OCI-LY7 (cell line): ENCODE data around the gene SLC17A2. TPM values are rescaled to one million over a fixed set of nuclear protein-coding genes. Genes with fewer than 3 reads are reported as not detected.

Experiments
- BruUV-seq: library from RNA; stranded (reverse); fragments of 400-500 nt; replicated peaks from 2 replicates; lab custom pipeline; 2021; lab: Mats Ljungman, UMichigan
- CTCF ChIA-PET: fragments of 300-600 bp; sonication (Branson Sonifier 250); formaldehyde crosslinking; loops from one replicate; lab custom pipeline; 2022; ENCODE audit warnings: antibody characterized with exemption; ENCODE audit not compliant: unreplicated experiment; lab: Charles Lee
- POLR2A ChIA-PET: fragments of 300-600 bp; sonication (Branson Sonifier 250); formaldehyde crosslinking; loops from one replicate; lab custom pipeline; 2022; ENCODE audit warnings: antibody characterized with exemption; lab: Charles Lee
- DNase-seq: peaks from one replicate; pipeline ENCODE4 v3.0.0-alpha.2; 2015; ENCODE audit warnings: low spot score
- H2AFZ ChIP-seq: fragments of 200-600 bp; sonication (generic), shearing (Covaris generic); 2 replicates; pipeline ENCODE4 v1.6.1; 2014; ENCODE audit warnings: mild to moderate bottlenecking, antibody characterized with exemption, low read length, moderate library complexity
- H3K27ac ChIP-seq: fragments of 200-600 bp; sonication (generic); 2 replicates; pipeline ENCODE4 v1.5.1; 2014; ENCODE audit warnings: mixed run types, low read depth, mild to moderate bottlenecking, moderate library complexity, low read length, inconsistent platforms; ENCODE audit not compliant: poor library complexity, severe bottlenecking
- H3K36me3 ChIP-seq: fragments of 200-600 bp; sonication (generic); 2 replicates; pipeline ENCODE4 v1.6.1; 2014; ENCODE audit warnings: mild to moderate bottlenecking, antibody characterized with exemption, low read length, moderate library complexity, mixed read lengths; ENCODE audit not compliant: insufficient read depth
- H3K4me1 ChIP-seq: fragments of 200-600 bp; sonication (generic); 2 replicates; pipeline ENCODE4 v1.5.1; 2014; ENCODE audit warnings: mild to moderate bottlenecking, low read length; ENCODE audit not compliant: insufficient read depth, poor library complexity, severe bottlenecking
- H3K4me2 ChIP-seq: fragments of 200-600 bp; sonication (generic); 2 replicates; pipeline ENCODE4 v1.6.1; 2014; ENCODE audit warnings: mild to moderate bottlenecking, low read length
- H3K4me3 ChIP-seq: fragments of 200-600 bp; sonication (generic); 2 replicates; pipeline ENCODE4 v1.5.1; 2014; ENCODE audit warnings: mild to moderate bottlenecking, low read depth, low read length; ENCODE audit not compliant: poor library complexity, severe bottlenecking
- H3K79me2 ChIP-seq: fragments of 200-600 bp; sonication (generic); 2 replicates; pipeline ENCODE4 v1.6.1; 2016; ENCODE audit warnings: low read depth, mild to moderate bottlenecking, low read length, moderate library complexity, mixed read lengths; ENCODE audit not compliant: insufficient read depth
- H3K9me2 ChIP-seq: fragments of 200-600 bp; sonication (generic); 2 replicates; pipeline ENCODE4 v1.6.1; 2016; ENCODE audit warnings: mild to moderate bottlenecking, low read length, mixed read lengths; ENCODE audit not compliant: insufficient read depth
- H3K9me3 ChIP-seq: fragments of 200-600 bp; sonication (generic); 2 replicates; pipeline ENCODE4 v1.6.1; 2014; ENCODE audit warnings: mild to moderate bottlenecking, mixed run types, low read length, mixed read lengths
- H4K20me1 ChIP-seq: fragments of 200-600 bp; sonication (generic); 2 replicates; pipeline ENCODE4 v1.6.1; 2014; ENCODE audit warnings: mild to moderate bottlenecking, antibody characterized with exemption, low read length, moderate library complexity, mixed read lengths; ENCODE audit not compliant: insufficient read depth
- EZH2phosphoT487 ChIP-seq: fragments of 200-600 bp; sonication (generic); IDR thresholded peaks from 2 replicates; pipeline ENCODE4 v1.6.1; 2018; ENCODE audit warnings: low read depth, borderline replicate concordance, mild to moderate bottlenecking, mixed run types, antibody characterized with exemption, low read length, moderate library complexity, mixed read lengths
- intact Hi-C: fragments of 100-400 bp; cut with micrococcal nuclease; formaldehyde crosslinking; loops from one replicate; pipeline ENCODE4 v1.10.0; 2022; ENCODE audit not compliant: unreplicated experiment
- total RNA-seq, 2 experiments: library from RNA; depleted of rRNA in 1 of 2; stranded (reverse); fragments of >200 nt in 1 of 2; shearing (Covaris generic) in 1 of 2; gene quantifications; 2 replicates each; pipeline ENCODE4 v1.2.3, GENCODE V29; 2014 to 2022
- TF ChIP-seq, protein P1 (sequence below): fragments of 200-600 bp; sonication (generic); conservative IDR thresholded peaks from 2 replicates; pipeline ENCODE4 v1.5.1; 2014; ENCODE audit warnings: mild to moderate bottlenecking, antibody characterized with exemption, low read length, moderate library complexity, mixed read lengths

SLC17A2 gene
- total RNA-seq, 2 experiments from 2014 or later: not detected

DNA sequence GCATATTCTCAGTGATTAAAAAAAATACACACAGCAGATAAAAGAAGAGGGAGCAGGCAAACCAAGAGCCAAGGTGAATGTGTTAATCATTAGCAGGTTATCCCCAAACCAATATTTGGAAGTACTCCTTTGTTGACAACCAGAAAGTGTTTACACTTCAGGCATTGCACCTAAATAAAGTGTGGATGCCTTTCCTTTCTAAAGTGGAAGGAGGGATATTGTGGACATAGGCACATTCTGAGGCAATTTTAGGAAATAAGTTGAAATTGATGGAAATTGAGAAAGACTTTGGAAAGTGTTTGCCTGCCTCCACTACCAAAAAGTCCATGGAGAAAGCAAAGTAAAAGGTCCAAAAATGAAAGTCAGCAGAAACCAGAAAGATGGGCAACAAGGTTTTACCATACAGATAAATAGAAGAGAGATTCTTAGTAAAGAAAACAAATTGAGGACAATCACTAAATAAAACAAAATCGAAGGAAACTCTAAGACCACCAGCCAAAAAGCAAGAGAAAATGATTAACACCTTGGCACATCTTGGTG lies 22.9 kb downstream of the SLC17A2 start:
- intact Hi-C loops: no loop called here

DNA sequence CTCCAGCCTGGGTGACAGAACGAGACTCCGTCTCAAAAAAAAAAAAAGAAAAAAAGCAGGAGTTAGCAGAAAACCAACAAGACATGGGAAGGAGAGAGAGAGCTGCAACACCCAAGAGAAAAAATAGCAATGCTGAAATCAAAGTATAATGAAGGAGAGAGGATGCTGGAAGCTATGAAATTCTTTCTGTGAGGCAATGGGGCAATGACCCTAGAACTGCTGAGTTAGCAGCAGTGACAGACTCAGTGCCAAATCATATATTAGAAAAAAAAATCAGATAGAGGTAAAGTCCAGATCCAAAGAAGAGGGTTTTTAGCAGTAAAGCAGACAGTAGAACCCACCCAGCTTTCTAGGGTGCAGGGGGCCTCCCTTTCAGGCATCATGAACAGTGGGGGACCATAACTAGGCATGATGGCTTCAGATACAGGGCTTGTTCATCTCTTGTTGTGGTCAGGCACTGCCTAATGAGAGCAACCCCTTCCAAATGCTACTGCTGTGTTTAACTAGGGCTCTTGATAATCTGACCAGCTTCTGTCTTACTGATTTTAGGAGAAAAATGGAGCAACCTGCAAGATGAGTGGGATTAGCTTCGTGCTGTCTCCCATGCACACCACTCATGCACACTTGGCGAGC lies 26.9 kb downstream of the SLC17A2 start:
- no TSS peak for BruUV-seq
- intact Hi-C loops: no loop called here
- TF ChIP-seq, protein P1, sequence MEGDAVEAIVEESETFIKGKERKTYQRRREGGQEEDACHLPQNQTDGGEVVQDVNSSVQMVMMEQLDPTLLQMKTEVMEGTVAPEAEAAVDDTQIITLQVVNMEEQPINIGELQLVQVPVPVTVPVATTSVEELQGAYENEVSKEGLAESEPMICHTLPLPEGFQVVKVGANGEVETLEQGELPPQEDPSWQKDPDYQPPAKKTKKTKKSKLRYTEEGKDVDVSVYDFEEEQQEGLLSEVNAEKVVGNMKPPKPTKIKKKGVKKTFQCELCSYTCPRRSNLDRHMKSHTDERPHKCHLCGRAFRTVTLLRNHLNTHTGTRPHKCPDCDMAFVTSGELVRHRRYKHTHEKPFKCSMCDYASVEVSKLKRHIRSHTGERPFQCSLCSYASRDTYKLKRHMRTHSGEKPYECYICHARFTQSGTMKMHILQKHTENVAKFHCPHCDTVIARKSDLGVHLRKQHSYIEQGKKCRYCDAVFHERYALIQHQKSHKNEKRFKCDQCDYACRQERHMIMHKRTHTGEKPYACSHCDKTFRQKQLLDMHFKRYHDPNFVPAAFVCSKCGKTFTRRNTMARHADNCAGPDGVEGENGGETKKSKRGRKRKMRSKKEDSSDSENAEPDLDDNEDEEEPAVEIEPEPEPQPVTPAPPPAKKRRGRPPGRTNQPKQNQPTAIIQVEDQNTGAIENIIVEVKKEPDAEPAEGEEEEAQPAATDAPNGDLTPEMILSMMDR: no peak
- no peak for TF ChIP-seq EZH2phosphoT487
- Histone ChIP-seq H3K9me2 (no peaks in the 10 kb centered on the region), H2AFZ (no peak overlapping the region), H3K36me3 (no peaks in the 10 kb centered on the region), H3K4me1 (peaks cover 9% of the 10 kb centered on the region), H3K27ac (no peak overlapping the region), H3K9me3 (no peaks in the 10 kb centered on the region), H3K79me2 (no peaks in the 10 kb centered on the region), H3K4me3 (no peak overlapping the region), H4K20me1 (no peaks in the 10 kb centered on the region), H3K4me2 (no peak overlapping the region)
- no peak for DNase-seq
- ChIA-PET POLR2A (interaction anchor here (0.7 kb wide), 1 partner anchor 41 kb away, joined by 3 read pairs; no protein-coding TSS in a partner anchor), CTCF (no interaction called here)

More for the DNA sequence above, 22.9 kb downstream of the SLC17A2 start:
- H3K4me2 ChIP-seq: no peak overlapping the region
- TF ChIP-seq EZH2phosphoT487: no peak
- TF ChIP-seq, protein P1: no peak
- ChIA-PET CTCF (no interaction called here), POLR2A (interaction anchor here (0.7 kb wide), 1 partner anchor 1242 kb away, joined by 3 read pairs; no protein-coding TSS in a partner anchor)
- no peaks in the 10 kb centered on the region for H3K9me2 ChIP-seq
- H3K4me1 ChIP-seq: peaks cover 2% of the 10 kb centered on the region
- BruUV-seq: no TSS peak
- no peak overlapping the region for H3K27ac ChIP-seq
- no peak overlapping the region for H2AFZ ChIP-seq
- H3K4me3 ChIP-seq: no peak overlapping the region
- no peaks in the 10 kb centered on the region for H3K9me3 ChIP-seq
- no peaks in the 10 kb centered on the region for H3K79me2 ChIP-seq
- no peaks in the 10 kb centered on the region for H3K36me3 ChIP-seq
- no peak for DNase-seq
- no peaks in the 10 kb centered on the region for H4K20me1 ChIP-seq

DNA sequence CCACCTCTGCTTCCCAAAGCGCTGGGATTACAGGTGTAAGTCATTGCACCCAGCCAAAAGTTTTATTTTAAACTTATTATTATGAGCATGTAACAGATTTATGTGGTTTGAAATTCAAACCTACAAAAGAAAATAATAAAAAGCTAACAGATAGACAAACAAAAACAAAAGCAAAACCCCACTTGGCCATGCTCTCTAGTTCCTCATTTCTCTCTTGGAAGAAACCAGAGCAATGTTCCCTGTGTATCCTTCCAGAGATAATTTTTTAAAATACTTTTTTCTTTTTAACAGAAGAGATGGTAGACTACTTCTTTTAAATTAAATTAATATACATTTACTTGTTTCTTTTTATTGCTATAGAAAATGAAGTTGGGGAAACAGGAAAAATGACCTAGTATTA lies 28.4 kb downstream of the SLC17A2 start:
- intact Hi-C loops: no loop called here
- TF ChIP-seq, protein P1: no peak
- no peak for TF ChIP-seq EZH2phosphoT487
- H3K4me2 ChIP-seq: no peak overlapping the region
- H3K4me3 ChIP-seq: no peak overlapping the region
- no peaks in the 10 kb centered on the region for H3K79me2 ChIP-seq
- peak; percentile 5 for DNase-seq
- no peaks in the 10 kb centered on the region for H4K20me1 ChIP-seq
- no peaks in the 10 kb centered on the region for H3K9me2 ChIP-seq
- no peak overlapping the region for H2AFZ ChIP-seq
- no TSS peak for BruUV-seq
- H3K4me1 ChIP-seq: peaks cover 9% of the 10 kb centered on the region
- H3K27ac ChIP-seq: no peak overlapping the region
- no peaks in the 10 kb centered on the region for H3K36me3 ChIP-seq
- POLR2A ChIA-PET: interaction anchor here (0.6 to 0.9 kb wide), 2 partner anchors 15 to 680 kb away, joined by 3 to 7 read pairs; no protein-coding TSS in a partner anchor
- no peaks in the 10 kb centered on the region for H3K9me3 ChIP-seq
- CTCF ChIA-PET: no interaction called here
